ENCODE measurements around the gene PSMD9.

DNA sequence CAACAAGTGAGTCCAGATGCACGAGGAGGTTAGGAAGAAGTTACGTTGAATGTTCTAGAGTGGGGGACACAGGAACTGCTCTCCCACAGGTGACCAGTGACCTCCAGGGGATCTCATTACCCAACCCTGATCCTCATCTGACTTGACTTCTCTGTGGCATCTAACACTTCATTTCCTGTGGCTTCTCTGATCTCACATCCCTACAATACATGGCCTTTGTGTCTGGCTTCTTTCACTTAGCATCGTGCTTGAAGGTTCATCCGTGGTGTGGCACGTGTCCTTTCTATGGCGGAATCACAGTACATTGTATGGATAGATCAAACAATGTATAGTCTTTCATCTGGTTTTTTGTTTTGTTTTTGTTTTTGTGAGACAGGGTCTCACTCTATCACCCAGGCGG is 49.1 kb downstream of the PSMD9 start:
- TF ChIP-seq EZH2 (IDR thresholded peaks at IDR 0.05; ENCODE audit: insufficient read depth, poor library complexity, severe bottlenecking): no peak
- no peak for TF ChIP-seq EZH2phosphoT487 (IDR thresholded peaks at IDR 0.05; ENCODE audit: insufficient read depth, low read depth)

Measured in GM23248 (cell line).